Measurements from ENCODE around the gene DNAH2.
A peak's percentile ranks its signal among the peaks of the same experiment; 100 is the strongest.

The DNAH2 gene

DNA sequence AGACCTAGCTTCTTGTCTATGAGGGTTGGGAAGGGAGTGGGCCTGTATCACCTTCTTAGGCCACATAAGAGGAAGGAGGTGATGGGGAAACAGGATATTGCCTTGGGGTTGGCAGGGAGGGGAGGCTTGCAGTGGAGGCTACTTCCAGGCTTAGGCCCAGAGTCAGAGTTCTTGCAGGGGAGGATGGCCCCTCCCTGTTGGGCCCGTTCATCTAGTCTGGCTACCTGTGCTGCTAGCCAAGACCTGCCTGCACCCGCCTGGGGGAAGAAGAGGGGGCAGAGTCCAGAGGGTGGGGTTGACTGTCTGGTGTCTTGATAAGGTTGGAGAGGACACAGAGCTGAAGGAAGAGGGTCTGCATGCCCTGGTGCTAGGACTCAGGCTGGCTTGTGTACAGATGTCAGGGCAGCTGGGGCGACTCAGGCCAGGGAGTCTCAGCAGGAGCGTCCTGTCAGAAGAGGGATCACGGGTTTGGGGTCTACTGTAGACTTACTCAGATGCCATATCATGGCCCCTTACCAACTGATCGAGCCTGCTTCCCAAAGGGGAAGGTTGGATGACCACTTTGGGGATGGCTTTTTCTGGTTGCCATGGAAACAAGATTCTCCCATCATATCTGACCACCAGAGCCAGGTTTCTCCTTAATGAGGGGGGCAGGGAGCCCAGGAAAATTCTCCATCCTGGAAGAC lies 121.8 kb downstream of the DNAH2 start:
- DNase-seq (ENCODE audit: low read depth): no peak

DNA sequence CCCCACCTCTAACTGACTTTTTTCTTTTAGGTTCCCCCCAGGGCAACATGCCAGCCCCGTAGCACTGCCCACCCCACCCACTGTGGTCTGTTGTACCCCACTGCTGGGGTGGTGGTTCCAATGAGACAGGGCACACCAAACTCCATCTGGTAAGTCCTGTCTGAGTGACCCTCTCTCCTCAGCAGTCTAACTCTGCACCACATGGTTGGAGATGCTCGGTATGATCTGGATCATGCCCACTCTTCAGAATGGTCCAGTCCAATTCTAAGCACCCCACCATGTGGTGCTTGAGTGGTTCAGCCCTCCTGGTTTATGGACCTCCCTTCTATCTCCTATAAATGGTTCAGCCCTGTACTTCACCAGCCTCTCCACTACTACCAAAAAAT lies 122.3 kb downstream of the DNAH2 start:
- peak; percentile 45 for DNase-seq (ENCODE audit: low read depth)

DNA sequence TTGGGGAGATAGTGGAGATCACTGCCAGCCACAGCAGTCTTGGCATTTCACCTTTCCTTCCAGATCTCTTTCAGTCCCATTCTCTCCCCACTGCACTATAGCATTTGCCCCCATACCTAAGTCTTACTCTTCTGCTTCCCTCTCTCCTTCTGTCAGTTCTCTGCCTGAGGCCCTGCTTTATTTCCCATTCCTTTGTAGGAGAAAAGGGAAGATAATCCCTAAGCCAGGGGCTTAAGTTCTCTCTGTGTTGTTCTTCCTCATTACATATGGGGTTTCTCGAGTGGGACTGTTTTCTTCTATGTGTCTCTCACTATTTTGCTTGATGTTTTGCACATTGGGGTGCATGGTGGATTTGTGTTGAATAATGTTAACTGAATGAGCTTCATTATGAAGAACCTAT lies 122.9 kb downstream of the DNAH2 start:
- no peak for DNase-seq (ENCODE audit: low read depth)

DNA sequence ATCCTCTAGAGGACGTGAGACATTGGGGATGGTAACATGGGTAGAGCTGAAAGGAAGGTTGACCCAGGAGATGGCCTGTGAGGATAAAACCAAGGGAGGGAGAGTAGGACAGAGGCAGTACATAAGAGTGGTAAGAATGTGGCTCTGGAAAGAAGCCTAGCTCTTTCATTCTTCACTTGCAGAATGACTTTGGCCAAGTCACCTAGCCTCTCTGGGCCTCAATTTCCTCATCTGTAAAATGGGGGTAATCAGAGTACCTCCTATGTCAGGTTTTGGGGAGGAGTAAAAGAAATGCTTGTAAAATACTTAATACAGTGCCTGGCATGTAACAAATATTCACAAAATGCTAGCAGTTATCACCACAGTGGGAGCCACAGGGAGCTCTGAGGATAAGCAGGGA lies 123.3 kb downstream of the DNAH2 start:
- no peak for DNase-seq (ENCODE audit: low read depth)

DNA sequence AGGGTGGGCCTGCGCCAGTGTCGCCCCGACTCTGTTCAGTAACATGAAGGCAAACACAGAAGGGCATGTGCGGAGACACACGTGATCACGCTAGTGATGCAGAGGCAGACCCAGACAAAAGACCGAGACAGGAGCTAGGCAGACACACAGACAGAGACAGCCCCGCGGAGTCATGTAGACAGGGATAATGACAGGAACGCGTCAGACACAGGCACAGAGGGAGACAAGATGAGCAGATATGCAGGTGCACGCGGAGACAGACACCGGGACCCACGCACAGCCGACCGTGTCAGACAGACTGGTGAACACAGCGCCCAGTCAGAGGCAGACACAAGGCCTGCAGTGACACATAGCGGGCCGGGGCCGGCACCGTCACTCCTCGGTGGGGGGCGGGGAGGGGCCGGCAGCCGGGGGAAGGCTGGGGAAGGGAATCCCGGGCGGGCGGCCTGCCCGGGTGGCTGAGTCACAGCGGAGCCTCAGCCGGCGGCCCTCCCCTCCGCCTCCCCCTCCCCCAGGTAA lies 123.9 kb downstream of the DNAH2 start:
- DNase-seq (ENCODE audit: low read depth): peak; percentile 78

DNA sequence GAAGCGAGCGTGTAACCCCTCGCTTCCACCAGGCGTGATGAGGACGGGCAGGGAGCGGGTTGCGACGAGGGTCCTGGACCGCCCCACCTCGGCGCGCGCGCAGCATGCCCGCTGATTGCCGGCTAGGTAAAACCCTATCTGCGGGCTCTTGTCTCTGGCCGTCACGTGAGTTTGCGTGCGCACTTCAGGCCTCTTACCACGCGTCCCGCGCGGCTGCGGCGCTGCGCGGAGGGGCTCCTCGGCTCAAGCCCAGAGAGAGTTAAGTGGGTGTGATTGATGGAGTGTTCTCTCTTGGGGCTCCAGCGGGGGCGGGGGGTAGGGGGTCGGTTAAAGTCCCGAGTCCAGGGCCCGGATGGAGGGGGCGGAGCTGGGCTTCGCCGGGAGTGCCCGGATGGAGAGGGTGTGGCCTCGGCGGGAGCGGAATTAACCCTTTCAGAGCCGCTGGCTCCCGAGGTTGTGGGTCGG lies 124.4 kb downstream of the DNAH2 start:
- peak; percentile 69 for DNase-seq (ENCODE audit: low read depth)

DNA sequence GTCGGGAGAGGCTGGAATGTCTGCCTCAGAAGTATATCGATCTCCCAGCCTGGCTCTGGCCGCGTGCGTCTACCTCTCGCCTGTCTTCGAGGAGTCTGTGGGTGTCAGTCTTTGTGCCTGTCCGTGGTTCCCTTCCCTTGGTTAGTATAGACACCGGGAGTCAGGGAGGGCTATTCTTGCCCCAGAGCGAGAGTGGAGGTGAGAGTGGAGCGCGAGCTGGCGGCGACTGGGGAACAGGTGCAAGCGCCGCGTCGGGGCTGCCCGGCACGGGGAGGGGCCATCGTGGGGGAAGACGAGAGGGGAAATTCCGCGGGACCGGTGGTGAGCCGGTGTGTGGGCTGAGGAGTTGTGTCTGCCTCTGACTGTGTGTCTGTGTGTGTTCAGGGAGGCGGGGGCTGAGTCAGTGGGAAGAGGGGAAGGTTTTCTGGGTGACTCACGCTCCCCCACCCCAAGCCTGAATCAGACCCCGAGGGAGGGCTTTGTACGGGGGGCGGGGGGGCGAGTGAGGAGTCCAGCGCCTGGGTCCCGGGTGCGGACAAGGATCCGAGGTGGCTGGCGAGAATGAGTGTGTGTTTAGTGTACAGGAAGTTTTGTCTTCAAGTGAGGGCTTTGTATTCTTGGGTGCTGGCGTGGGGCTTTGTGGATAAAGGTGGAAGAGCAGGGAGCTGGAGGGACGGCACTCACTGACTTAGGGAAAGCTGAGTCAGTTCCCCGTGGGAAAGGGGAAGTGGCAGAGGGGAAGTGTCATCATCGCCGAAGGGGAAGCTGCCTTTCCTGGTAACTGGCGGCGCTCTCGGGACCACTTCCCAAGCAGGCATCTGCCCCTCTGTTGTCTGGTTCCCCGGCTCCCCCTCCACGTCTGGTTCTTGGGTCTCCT lies 125.1 kb downstream of the DNAH2 start:
- peak; percentile 68 for DNase-seq (ENCODE audit: low read depth)

DNA sequence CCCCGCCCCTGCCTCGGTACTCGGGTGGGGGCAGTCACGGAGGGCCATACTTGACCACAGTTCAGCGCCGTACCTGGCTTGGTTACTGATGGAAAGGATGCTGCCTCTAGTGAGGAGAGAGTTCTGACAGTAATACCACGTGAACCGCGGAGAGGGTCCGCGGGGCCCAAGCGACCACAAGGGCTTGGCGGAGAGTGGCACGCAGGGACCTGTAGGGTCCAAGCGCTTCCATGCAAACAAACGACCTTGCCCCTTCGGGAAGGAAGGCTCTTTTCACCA lies 125.7 kb downstream of the DNAH2 start:
- no peak for DNase-seq (ENCODE audit: low read depth)

DNA sequence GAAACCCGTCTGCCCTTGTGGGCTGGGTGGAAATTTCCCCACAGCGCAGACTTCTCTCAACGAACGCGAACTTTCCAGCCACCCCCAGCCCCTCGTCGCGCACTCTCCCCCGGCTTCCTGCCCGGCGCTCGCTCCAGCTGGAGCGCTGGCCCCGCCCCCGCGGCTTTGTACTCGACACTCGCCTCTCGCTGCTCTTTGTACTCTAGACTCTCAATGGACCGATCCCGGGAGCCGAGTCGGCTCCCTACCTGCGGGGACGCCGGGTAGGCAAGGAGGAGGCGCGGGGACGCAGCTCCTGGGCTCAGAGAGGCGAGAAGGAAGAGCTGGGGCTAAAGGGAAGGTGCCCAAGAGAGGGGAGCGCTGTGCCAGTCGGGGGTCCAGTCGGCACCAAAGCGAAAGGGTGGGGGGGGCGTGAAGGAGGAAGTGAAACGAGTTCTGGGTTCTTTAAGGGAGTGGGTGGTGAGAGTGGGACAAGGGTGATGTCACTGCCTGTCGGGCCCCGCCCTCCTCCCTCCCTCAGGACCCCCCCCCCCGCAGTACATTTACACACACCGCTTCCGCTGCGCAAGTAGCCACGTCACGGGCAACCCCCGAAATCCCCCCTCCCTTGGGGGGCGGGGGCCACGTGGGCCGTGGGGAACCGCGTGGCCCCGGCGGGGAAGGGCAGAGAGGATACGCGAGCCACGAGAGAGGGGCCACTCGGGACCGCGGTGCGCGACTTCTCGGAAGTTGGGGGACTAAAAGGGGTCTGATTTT lies 126.2 kb downstream of the DNAH2 start:
- DNase-seq (ENCODE audit: low read depth): peak; percentile 70

DNA sequence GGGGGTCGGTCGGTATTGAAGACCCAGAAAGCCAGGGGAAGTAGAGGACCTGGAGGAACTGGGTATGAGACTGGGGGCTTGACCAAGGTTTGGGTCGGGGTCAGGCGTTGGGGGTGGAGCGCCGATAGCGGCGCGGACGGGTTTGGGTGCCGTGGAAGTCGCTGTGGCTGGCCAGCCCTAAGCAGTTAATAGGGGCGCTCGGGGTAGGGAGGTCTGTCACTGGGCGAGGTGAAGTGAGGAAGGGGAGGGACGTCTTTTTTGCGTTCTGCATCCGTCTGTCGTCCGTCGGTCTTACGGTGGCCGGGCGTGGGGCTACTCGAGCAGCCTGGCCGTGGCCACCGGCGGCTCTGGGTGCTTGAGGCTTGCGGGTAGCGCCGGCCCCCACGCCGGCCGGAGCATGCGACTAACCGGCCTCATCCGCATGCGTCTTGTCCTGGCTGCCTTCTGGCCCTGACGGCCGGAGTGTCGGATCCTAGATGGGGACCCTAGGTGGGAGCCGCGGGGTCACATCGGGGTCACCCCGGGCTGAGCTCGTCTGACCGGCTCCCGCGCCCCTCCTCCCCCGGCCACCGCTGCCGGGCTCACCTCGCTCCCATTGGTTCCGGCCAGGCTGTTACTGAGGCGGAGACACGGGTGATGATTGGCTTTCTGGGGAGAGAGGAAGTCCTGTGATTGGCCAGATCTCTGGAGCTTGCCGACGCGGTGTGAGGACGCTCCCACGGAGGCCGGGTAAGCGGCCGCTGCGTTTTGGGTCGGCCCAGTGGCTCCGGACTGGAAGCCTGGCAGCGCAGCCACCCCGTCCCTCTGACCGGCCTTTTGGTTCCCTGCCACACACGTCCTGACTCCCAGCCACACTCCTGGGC lies 127.0 kb downstream of the DNAH2 start:
- DNase-seq (ENCODE audit: low read depth): peak; percentile 88

DNA sequence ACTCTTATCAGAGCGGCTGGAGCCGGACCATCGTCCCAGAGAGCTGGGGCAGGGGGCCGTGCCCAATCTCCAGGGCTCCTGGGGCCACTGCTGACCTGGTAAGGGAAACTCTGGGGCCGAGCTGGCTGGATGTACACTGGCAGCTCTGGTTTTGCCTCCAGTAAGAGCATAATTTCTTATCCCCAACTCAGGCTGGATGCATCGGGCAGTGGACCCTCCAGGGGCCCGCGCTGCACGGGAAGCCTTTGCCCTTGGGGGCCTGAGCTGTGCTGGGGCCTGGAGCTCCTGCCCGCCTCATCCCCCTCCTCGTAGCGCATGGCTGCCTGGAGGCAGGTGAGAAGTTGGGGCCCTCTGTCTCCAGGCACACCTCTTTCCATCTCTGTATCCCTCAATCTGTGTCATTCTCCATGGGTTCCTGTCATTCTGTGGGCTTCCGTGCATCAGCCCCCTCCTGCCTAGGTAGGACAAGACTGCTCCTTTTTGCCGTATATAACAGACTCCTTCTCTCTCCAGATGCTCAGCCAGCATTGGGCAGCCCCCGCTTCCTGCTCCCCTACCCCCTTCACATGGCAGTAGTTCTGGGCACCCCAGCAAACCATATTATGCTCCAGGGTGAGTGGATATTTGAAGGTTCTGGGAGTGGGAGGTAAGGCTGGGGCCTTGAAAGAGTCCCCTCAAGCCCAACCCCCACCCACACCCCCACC lies 128.0 kb downstream of the DNAH2 start:
- DNase-seq (ENCODE audit: low read depth): no peak

DNA sequence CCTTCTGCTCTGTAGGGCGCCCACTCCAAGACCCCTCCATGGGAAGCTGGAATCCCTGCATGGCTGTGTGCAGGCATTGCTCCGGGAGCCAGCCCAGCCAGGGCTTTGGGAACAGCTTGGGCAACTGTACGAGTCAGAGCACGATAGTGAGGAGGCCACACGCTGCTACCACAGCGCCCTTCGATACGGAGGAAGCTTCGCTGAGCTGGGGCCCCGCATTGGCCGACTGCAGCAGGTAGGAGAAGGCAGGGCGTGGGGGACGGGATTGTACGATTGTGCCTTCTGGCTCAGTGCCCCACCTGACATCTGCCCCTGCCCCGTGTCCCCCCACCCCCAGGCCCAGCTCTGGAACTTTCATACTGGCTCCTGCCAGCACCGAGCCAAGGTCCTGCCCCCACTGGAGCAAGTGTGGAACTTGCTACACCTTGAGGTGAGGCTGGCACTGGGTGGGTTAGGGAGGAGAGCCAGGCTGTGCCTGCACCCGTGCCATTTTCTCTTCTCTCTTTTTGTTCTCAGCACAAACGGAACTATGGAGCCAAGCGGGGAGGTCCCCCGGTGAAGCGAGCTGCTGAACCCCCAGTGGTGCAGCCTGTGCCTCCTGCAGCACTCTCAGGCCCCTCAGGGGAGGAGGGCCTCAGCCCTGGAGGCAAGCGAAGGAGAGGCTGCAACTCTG lies 128.7 kb downstream of the DNAH2 start:
- DNase-seq (ENCODE audit: low read depth): no peak

DNA sequence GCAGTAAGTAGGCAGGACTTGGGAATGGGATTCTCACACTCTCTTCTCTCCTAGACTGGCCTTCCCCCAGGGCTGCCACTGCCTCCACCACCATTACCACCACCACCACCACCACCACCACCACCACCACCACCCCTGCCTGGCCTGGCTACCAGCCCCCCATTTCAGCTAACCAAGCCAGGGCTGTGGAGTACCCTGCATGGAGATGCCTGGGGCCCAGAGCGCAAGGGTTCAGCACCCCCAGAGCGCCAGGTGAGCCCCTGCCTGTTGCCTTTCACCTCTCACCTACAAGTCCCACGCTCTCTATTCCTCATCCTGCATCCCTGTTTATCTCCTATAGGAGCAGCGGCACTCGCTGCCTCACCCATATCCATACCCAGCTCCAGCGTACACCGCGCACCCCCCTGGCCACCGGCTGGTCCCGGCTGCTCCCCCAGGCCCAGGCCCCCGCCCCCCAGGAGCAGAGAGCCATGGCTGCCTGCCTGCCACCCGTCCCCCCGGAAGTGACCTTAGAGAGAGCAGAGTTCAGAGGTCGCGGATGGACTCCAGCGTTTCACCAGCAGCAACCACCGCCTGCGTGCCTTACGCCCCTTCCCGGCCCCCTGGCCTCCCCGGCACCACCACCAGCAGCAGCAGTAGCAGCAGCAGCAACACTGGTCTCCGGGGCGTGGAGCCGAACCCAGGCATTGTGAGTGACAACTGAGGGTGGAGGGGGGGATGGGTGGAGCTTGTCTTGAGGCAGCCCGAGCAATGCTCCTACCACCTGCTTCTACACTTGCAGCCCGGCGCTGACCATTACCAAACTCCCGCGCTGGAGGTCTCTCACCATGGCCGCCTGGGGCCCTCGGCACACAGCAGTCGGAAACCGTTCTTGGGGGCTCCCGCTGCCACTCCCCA lies 129.5 kb downstream of the DNAH2 start:
- no peak for DNase-seq (ENCODE audit: low read depth)

DNA sequence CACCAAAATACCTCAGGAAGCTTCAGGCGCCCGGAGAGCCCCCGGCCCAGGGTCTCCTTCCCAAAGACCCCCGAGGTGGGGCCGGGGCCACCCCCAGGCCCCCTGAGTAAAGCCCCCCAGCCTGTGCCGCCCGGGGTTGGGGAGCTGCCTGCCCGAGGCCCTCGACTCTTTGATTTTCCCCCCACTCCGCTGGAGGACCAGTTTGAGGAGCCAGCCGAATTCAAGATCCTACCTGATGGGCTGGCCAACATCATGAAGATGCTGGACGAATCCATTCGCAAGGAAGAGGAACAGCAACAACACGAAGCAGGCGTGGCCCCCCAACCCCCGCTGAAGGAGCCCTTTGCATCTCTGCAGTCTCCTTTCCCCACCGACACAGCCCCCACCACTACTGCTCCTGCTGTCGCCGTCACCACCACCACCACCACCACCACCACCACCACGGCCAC lies 130.6 kb downstream of the DNAH2 start:
- no peak for DNase-seq (ENCODE audit: low read depth)

DNA sequence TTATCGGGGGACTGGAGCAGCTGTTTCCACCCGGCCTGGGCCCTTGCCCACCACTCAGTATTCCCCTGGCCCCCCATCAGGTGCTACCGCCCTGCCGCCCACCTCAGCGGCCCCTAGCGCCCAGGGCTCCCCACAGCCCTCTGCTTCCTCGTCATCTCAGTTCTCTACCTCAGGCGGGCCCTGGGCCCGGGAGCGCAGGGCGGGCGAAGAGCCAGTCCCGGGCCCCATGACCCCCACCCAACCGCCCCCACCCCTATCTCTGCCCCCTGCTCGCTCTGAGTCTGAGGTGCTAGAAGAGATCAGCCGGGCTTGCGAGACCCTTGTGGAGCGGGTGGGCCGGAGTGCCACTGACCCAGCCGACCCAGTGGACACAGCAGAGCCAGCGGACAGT lies 131.2 kb downstream of the DNAH2 start:
- no peak for DNase-seq (ENCODE audit: low read depth)

DNA sequence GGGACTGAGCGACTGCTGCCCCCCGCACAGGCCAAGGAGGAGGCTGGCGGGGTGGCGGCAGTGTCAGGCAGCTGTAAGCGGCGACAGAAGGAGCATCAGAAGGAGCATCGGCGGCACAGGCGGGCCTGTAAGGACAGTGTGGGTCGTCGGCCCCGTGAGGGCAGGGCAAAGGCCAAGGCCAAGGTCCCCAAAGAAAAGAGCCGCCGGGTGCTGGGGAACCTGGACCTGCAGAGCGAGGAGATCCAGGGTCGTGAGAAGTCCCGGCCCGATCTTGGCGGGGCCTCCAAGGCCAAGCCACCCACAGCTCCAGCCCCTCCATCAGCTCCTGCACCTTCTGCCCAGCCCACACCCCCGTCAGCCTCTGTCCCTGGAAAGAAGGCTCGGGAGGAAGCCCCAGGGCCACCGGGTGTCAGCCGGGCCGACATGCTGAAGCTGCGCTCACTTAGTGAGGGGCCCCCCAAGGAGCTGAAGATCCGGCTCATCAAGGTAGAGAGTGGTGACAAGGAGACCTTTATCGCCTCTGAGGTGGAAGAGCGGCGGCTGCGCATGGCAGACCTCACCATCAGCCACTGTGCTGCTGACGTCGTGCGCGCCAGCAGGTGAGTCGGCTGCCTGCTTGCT lies 131.7 kb downstream of the DNAH2 start:
- no peak for DNase-seq (ENCODE audit: low read depth)

DNA sequence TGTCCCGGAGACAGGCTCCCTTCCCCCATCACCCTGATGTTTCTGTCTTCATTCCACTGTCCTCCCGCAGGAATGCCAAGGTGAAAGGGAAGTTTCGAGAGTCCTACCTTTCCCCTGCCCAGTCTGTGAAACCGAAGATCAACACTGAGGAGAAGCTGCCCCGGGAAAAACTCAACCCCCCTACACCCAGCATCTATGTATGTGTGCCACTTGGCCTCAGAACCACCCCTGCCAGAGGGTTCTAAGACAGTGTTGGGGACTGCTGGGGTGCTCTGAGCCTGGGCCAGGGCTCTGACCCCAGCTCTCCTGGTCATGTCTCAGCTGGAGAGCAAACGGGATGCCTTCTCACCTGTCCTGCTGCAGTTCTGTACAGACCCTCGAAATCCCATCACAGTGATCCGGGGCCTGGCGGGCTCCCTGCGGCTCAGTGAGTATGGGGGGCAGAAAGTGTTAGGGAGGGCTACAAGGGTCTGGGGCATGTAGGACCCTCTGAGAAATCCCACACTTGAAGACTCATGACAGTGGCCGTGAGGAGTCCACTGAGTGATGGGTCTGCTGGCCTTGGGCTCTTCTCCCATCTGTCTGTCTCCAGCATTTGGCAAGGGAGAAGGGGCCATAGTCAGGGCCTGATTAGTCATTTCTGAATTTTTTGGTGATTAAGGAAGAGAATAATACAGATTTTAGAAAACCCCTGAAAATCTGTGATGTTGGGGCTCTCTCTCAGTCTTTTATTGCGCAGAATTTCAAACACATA lies 132.4 kb downstream of the DNAH2 start:
- DNase-seq (ENCODE audit: low read depth): no peak

Data from fibroblast of the conjunctiva (primary cell).